C1 segment of cervical spinal cord (tissue), 14 donors: ENCODE data around the gene IL7R.
"Not testable (repeated sequence)": the region's sequence is repeated elsewhere in the genome, so short reads cannot be mapped to it uniquely, and the experiment has no call there.

ENCODE experiments used
- DNase-seq, 14 donors: peaks; one replicate each; lab custom pipeline; 2025; lab: John Stamatoyannopoulos, UW

Gene IL7R

GRCh38 chr5:35838370-35839042 is 18.2 kb upstream of the IL7R start:
- DNase-seq, result no peak

- DNase-seq, result no peak
Measured at GRCh38 chr5:35842856-35843255, 13.8 kb upstream of the IL7R start.

GRCh38 chr5:35845508-35845907 is 11.2 kb upstream of the IL7R start:
- not testable (repeated sequence) for DNase-seq

GRCh38 chr5:35847491-35847890 is 9.2 kb upstream of the IL7R start:
- DNase-seq, result no peak

- no peak for DNase-seq
Measured at GRCh38 chr5:35847961-35848360, 8.7 kb upstream of the IL7R start.

GRCh38 chr5:35849860-35850259 is 6.8 kb upstream of the IL7R start:
- DNase-seq, result no peak

- DNase-seq, result no peak
Measured at GRCh38 chr5:35850967-35851680, 5.6 kb upstream of the IL7R start.

GRCh38 chr5:35852084-35852734 is 4.5 kb upstream of the IL7R start:
- peak in 2 of 14 donors; percentile 3 to 4 for DNase-seq

GRCh38 chr5:35852773-35853172 is 3.9 kb upstream of the IL7R start:
- DNase-seq, result no peak

- no peak for DNase-seq
Measured at GRCh38 chr5:35853631-35854030, 3.1 kb upstream of the IL7R start.

- no peak for DNase-seq
Measured at GRCh38 chr5:35854248-35854647, 2.4 kb upstream of the IL7R start.

GRCh38 chr5:35855187-35855586 is 1.5 kb upstream of the IL7R start:
- no peak for DNase-seq

- not testable (repeated sequence) for DNase-seq
Measured at GRCh38 chr5:35856186-35856764, 416 bp upstream of the IL7R start.

GRCh38 chr5:35857606-35858205 is 1.0 kb downstream of the IL7R start:
- no peak for DNase-seq

GRCh38 chr5:35859101-35859661 is 2.5 kb downstream of the IL7R start:
- DNase-seq, result no peak

GRCh38 chr5:35860686-35861085 is 4.0 kb downstream of the IL7R start:
- no peak for DNase-seq

- no peak for DNase-seq
Measured at GRCh38 chr5:35861718-35862117, 5.0 kb downstream of the IL7R start.

- DNase-seq, result no peak
Measured at GRCh38 chr5:35862126-35862525, 5.4 kb downstream of the IL7R start.

GRCh38 chr5:35863159-35863558 is 6.5 kb downstream of the IL7R start:
- DNase-seq, result no peak

- DNase-seq, result no peak
Measured at GRCh38 chr5:35867998-35868397, 11.3 kb downstream of the IL7R start.

- DNase-seq, result no peak
Measured at GRCh38 chr5:35869685-35870277, 13.1 kb downstream of the IL7R start.
